NCI-H1436 treated with DMSO at 0.1 percent for 48 hours (cell line): Measurements from ENCODE around the gene RCC1.
A peak's percentile ranks its signal among the peaks of the same experiment; 100 is the strongest.
"Not testable (repeated sequence)": the region's sequence is repeated elsewhere in the genome, so short reads cannot be mapped to it uniquely, and the experiment has no call there.

Source experiments
- DNase-seq: peaks from one replicate; lab custom pipeline; 2025; lab: John Stamatoyannopoulos, UW

RCC1 gene, protein sequence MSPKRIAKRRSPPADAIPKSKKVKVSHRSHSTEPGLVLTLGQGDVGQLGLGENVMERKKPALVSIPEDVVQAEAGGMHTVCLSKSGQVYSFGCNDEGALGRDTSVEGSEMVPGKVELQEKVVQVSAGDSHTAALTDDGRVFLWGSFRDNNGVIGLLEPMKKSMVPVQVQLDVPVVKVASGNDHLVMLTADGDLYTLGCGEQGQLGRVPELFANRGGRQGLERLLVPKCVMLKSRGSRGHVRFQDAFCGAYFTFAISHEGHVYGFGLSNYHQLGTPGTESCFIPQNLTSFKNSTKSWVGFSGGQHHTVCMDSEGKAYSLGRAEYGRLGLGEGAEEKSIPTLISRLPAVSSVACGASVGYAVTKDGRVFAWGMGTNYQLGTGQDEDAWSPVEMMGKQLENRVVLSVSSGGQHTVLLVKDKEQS

DNA sequence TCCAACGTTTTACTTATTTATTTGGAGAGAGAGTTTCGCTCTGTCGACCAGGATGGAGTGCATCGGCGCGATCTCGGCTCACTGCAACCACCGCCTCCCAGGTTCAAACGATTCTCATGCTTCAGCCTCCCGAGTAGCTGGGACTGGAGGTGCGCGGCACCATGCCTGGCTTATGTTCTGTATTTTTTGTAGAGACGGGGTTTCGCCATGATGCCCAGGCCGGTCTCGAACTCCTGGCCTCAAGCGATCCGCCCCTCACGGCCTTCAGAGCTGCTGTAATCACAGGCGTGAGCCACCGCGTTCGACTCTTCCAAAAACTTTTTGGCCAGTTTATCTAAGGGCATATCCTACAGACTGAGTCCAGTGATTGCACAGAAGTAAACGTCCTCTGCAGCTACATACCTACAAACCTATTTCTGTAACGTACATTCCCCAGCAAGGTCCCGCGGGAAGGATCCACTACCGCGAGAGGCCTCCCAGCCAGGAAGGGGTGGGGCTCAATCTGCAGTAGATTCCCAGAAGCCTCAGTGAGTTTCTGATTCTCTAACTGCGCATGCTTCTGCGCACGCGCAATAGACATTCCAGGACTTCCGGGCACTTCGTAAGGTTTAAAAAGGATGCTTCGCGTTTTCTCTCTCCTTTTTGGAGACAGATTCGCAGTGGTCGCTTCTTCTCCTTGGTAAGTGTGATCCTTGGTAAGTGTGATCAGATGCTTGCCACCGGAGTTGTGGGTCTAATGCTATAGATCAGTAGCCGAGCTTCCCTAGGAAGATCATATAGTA lies at the start of gene RCC1:
Gene RCC1, plus strand, starts transcription at position 638 of the 782 bp plus-strand sequence. CDS start 23,824 bp downstream, outside the sequence.
- DNase-seq: peak; percentile 92

- DNase-seq: no peak
Measured at GRCh38 chr1:28456078-28456477, 49.8 kb upstream of the RCC1 start.

- no peak for DNase-seq
Measured at GRCh38 chr1:28457678-28458077, 48.2 kb upstream of the RCC1 start.

DNA sequence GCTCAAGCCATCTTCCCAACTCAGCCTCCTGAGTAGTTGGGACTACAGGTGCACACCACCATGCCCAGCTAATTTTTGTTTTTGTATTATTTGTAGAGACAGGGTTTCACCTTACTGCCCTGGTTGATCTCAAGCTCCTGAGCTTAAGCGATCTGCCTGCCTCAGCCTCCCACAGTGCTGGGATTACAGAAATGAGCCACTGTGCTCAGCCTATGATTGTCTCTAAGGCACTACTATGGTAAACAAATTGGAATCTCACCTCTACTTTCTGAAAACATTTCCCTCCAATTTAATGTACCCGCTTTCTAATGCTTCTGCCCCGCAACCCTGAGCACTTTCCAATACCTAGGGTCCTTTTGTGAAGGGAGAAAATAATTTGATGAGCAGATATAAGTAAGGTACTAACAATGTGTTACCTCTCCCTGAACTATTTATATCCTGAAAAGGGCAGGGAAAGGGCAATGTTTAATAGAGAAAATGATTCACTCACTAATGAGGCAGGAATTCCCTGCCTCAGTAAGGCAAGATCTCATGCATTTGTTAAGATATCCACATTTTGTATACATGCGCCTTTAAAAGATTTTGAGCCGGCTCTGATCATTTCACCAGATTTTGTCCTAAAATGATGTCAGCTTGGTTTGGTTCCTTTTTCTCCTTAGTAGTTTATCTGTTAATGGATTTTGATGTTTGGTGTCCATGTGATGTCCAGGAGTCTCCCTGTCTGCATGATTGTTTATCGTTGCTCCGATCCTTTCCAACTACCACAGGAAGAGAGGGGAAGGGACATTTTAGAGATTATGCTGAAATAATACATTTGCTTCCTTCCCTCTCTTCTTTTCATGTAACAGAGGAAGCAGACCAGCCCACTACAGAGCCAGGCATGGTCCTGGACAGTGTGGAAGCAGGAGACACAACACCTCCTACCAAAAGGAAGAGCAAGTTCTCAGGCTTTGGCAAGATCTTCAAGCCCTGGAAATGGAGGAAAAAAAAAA lies 47.3 kb upstream of the RCC1 start:
- DNase-seq: no peak

GRCh38 chr1:28466226-28466778 lies 39.5 kb upstream of the RCC1 start:
- no peak for DNase-seq

GRCh38 chr1:28470146-28470545 lies 35.7 kb upstream of the RCC1 start:
- no peak for DNase-seq

DNA sequence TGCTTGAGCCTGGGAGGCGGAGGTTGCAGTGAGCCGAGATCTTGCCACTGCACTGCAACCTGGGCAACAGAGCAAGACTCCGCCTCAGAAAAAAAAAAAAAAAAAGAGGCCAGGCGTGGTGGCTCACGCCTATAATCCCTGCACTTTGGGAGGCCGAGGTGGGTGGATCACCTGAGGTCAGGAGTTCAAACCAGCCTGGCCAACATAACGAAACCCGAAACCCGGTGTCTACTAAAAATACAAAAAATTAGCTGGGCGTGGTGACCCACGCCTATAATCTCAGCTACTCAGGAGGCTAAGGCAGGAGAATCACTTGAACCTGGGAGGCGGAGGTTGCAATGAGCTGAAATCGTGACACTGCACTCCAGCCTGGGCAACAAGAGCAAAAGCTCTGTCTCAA lies 26.3 kb upstream of the RCC1 start:
- not testable (repeated sequence) for DNase-seq

DNA sequence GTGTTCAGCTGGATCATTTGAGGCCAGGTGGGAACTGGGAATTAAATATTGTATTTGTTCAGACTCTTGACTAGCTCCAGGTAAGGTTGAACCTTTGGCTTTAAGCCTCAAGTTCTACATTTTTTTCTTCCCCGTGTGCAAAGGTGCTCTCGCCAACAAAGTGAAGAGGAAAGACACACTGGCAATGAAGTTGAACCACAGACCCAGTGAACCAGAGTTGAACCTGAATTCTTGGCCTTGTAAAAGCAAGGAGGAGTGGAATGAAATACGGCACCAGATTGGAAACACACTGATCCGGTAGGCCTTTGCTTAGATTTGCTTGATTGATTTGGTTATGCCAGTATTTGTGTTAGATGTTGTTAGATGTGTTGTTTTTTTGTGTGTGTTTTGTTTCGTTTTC lies 25.5 kb upstream of the RCC1 start:
- DNase-seq: no peak

- DNase-seq: no peak
Measured at GRCh38 chr1:28482138-28482537, 23.7 kb upstream of the RCC1 start.

DNA sequence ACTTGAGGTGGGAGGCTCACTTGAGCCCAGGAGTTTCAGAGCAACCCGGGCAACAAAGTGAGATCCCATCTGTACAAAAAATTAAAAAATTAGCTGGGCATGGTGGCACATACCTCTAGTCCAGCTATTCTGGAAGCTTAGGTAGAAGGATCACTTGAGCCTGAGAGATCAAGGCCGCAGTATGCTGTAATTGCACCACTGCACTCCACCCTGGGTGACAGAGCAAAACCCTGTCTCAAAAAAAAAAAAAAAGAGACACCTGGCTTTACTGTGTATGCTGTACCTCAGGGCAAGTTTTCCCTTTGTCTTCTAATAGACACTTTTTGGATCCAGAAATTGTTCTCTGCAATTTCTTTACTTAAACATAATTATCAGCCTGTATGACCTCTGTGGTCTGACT lies 23.1 kb upstream of the RCC1 start:
- no peak for DNase-seq

DNA sequence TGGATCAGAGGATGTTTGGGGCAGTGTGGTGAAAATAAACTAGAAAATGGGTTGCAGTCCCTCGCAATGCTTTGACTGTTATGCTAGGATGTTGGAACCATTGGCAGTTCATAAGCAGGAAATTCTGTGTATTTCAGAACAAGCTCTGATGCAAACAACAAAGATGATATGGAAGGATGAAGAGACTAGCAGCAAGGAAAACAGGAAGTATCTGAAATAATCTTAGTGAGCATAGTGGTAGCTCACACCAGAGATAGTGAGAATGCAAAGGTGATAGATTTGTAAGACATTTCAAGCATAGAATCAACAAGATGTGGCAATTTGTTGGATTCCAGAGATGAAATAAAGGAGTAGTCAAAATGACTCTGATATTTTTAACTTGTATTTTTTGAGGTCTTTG lies 11.1 kb upstream of the RCC1 start:
- no peak for DNase-seq

- no peak for DNase-seq
Measured at GRCh38 chr1:28499553-28499952, 6.3 kb upstream of the RCC1 start.

DNA sequence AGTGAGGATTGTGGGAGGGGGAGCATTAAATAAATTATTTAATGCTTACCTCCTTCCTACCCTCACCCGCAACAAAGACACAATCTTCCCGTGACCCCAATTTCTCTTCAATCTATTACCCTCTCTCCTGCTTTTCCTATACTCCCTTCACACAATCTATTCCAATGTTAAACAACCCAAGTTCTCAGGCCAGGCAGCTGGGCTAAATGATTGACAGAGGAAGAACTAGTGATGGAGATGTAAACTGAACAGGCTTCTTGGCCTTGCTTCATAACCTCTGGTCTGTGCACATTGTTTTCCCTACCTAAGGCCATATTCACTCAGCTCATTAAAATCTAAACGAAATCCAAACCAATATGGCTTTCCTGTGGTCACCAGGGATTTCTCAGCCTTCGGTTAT lies 3.9 kb upstream of the RCC1 start:
- no peak for DNase-seq

GRCh38 chr1:28503117-28503516 lies 2.7 kb upstream of the RCC1 start:
- DNase-seq: no peak

- no peak for DNase-seq
Measured at GRCh38 chr1:28506907-28507246, 1.0 kb downstream of the RCC1 start.

- DNase-seq: no peak
Measured at GRCh38 chr1:28507247-28507645, 1.4 kb downstream of the RCC1 start.

GRCh38 chr1:28507646-28508434 lies 2.0 kb downstream of the RCC1 start:
- DNase-seq: no peak

- no peak for DNase-seq
Measured at GRCh38 chr1:28508435-28508754, 2.6 kb downstream of the RCC1 start.

- DNase-seq: no peak
Measured at GRCh38 chr1:28509705-28510272, 3.9 kb downstream of the RCC1 start.

DNA sequence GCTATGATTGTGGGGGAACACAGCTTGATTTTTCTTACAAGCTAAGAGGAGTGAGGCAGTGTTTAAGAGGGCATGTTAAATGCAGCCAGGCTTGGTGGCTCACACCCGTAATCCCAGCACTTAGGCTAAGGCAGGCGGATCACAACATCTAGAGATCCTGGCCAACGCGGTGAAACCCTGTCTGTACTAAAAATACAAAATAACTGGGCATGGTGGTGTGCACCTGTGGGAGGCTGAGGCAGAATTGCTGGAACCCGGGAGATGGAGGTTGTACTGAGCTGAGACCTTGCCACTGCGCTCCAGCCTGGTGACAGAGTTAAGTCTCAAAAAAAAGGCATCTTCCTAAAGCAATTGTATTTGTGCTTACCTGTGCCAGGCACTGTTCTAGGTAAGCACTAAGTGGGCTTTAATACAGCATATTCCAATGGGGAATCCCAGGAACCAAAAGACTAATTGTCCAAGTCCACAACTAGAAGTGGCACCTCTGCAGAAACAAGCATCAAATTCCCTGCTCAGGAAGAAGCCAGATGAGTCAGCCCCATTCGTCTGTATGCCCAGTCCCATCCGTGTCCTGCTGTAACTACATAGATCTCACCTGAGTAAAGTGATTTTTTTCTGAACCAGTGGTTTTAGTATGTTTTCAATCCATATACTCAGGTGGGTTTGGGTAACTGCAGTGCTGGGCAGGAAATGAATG lies 4.6 kb downstream of the RCC1 start:
- no peak for DNase-seq
